ENCODE data around the gene SRSF4. TPM values are rescaled to one million over a fixed set of nuclear protein-coding genes. Genes with fewer than 3 reads are reported as not detected.

The SRSF4 gene
- polyA plus RNA-seq, 1 of the 3 experiments (the other 2 are of a cell fraction) = 62.6 TPM

- Histone ChIP-seq H3K9me2 (no peaks in the 10 kb centered on the region), H3K4me2 (no peak overlapping the region), H4K20me1 (ENCODE audit: insufficient read depth) (peaks cover 93% of the 10 kb centered on the region), H3K9me3 (no peaks in the 10 kb centered on the region), H3K79me2 (ENCODE audit: insufficient read depth) (peaks cover 100% of the 10 kb centered on the region), H2AFZ (ENCODE audit: low read depth) (no peak overlapping the region), H3K27ac (ENCODE audit: low read depth in 2 of 2, low read length in 1 of 2) (no peak overlapping the region), H3F3A (replicated peaks; ENCODE audit: insufficient read depth) (peaks cover 4% of the 10 kb centered on the region), H3K27me3 (ENCODE audit: insufficient read depth) (no peaks in the 10 kb centered on the region), H3K36me3 (replicated peaks in 1 of 2; ENCODE audit: control insufficient read depth in 1 of 2, insufficient read depth in 2 of 2, low read length in 1 of 2) (peaks cover 24 to 27% of the 10 kb centered on the region in 2 experiments), H3K4me3 (ENCODE audit: low read depth in 2 of 2, low read length in 1 of 2) (no peak overlapping the region), H3K4me1 (ENCODE audit: control insufficient read depth in 1 of 2, insufficient read depth in 2 of 2, low read depth in 1 of 2, low read length in 1 of 2) (peaks cover 3 to 19% of the 10 kb centered on the region in 2 experiments; a peak in 3 of 4 replicates), H3K9ac (no peak overlapping the region)
- CTCF ChIA-PET = interaction anchor here (0.7 to 3.7 kb wide), 4 partner anchors 10 to 289 kb away, joined by 3 to 24 read pairs (median 4); partner anchors contain the start of gene SRSF4
- DNase-seq = no peak
- TF ChIP-seq REST (IDR thresholded peaks at IDR 0.05; ENCODE audit: low read depth, low read length) = no peak
- TF ChIP-seq YY1 (IDR thresholded peaks at IDR 0.05; ENCODE audit: low read depth) = no peak
- no peak for TF ChIP-seq JUND (IDR thresholded peaks at IDR 0.05)
- TF ChIP-seq TEAD4 (IDR thresholded peaks at IDR 0.05; ENCODE audit: borderline replicate concordance, insufficient read depth) = no peak
- TF ChIP-seq RFX5 (IDR thresholded peaks at IDR 0.05; ENCODE audit: low read length) = no peak
- no peak for TF ChIP-seq GATA2 (CRISPR knock-in tag; IDR thresholded peaks at IDR 0.05)
- TF ChIP-seq MXI1 (IDR thresholded peaks at IDR 0.05; ENCODE audit: low read depth, low read length) = no peak
- TF ChIP-seq ELF1 (IDR thresholded peaks at IDR 0.05) = no peak
- no peak for TF ChIP-seq EZH2phosphoT487 (IDR thresholded peaks at IDR 0.05; ENCODE audit: borderline replicate concordance, low read depth)
- TF ChIP-seq MAX (IDR thresholded peaks at IDR 0.05; ENCODE audit: low read depth) = no peak
- no peak for TF ChIP-seq ZBTB33 (IDR thresholded peaks at IDR 0.05; ENCODE audit: borderline replicate concordance, low read depth)
- no peak for TF ChIP-seq NFIC (IDR thresholded peaks at IDR 0.05; ENCODE audit: borderline replicate concordance)
- no peak for TF ChIP-seq SIN3A (IDR thresholded peaks at IDR 0.05; ENCODE audit: borderline replicate concordance, low read depth, low read length)
- no peak for TF ChIP-seq NRF1 (IDR thresholded peaks at IDR 0.05; ENCODE audit: low read depth, low read length)
- no peak for TF ChIP-seq EP300 (IDR thresholded peaks at IDR 0.05; ENCODE audit: borderline replicate concordance in 1 of 2, low read depth in 1 of 2, low read length in 1 of 2)
- TF ChIP-seq CTCF (IDR thresholded peaks at IDR 0.05) = no peak
- no peak for TF ChIP-seq FOXJ3 (CRISPR knock-in tag; IDR thresholded peaks at IDR 0.05)
- no peak for TF ChIP-seq SMC3 (IDR thresholded peaks at IDR 0.05; ENCODE audit: low read depth, low read length)
- no peak for TF ChIP-seq FOXM1 (IDR thresholded peaks at IDR 0.05; ENCODE audit: low read depth)
- POLR2A ChIA-PET = interaction anchor here (1.1 kb wide), 2 partner anchors 10 to 27 kb away, joined by 3 to 4 read pairs; partner anchors contain the start of gene SRSF4
- WGBS (ENCODE audit: low lambda C conversion rate) = 61% methylated on average over 3 of the region's 3 CpGs
Measured at GRCh38 chr1:29171089-29171488, 10.6 kb downstream of the SRSF4 start.

All from SK-N-SH (cell line).